Body of pancreas (tissue), 4 donors: Measurements from ENCODE around the gene CBLN4. TPM values are rescaled to one million over a fixed set of nuclear protein-coding genes. Genes with fewer than 3 reads are reported as not detected.

Source experiments
- ATAC-seq: fragments of 150-250 bp; one replicate; pipeline ENCODE4 v1.9.1; 2016
- DNase-seq, 4 donors: peaks; one replicate each; pipeline ENCODE4 v3.0.0-alpha.2; 2019
- H3K27ac ChIP-seq, 4 donors: fragments of 200-600 bp; sonication (generic); 1 replicate in 3 of 4; 2 replicates in 1 of 4; pipeline versions ENCODE4 v1.5.1 to v1.6.1; 2016 to 2019; ENCODE audit warnings: mild to moderate bottlenecking in 1 of 4, mixed read lengths in 1 of 4, moderate library complexity in 1 of 4
- H3K27me3 ChIP-seq, 2 donors: fragments of 200-600 bp; sonication (generic); one replicate each; pipeline ENCODE4 v1.6.0; 2016; ENCODE audit warnings: mild to moderate bottlenecking in 1 of 2
- H3K36me3 ChIP-seq, 2 donors: fragments of 200-600 bp; sonication (generic); replicated peaks in 1 of 2; 2 replicates each; pipeline ENCODE4 v1.5.1; 2016; ENCODE audit warnings: low read depth in 2 of 2; ENCODE audit not compliant: insufficient read depth in 1 of 2
- H3K4me1 ChIP-seq: fragments of 200-600 bp; sonication (generic); one replicate; pipeline ENCODE4 v1.6.0; 2016
- H3K4me3 ChIP-seq, 2 donors: fragments of 200-600 bp; sonication (generic); 1 replicate in 1 of 2; 2 replicates in 1 of 2; pipeline ENCODE4 v1.5.1; 2016 to 2019
- H3K9me3 ChIP-seq, 3 donors: fragments of 200-600 bp; sonication (generic); 1 replicate in 2 of 3; 2 replicates in 1 of 3; pipeline ENCODE4 v1.5.1; 2016
- CTCF ChIP-seq, 7 experiments: fragments of 450-650 bp in 4 of 7; fragments of 200-600 bp in 3 of 7; sonication (generic) in 3 of 7; IDR thresholded peaks; one replicate each; pipeline ENCODE4 v1.5.1; 2016 to 2019; ENCODE audit warnings: antibody characterized with exemption in 7 of 7
- POLR2A ChIP-seq, 3 donors: fragments of 450-650 bp; IDR thresholded peaks; one replicate each; pipeline ENCODE4 v1.6.1; 2016; ENCODE audit warnings: antibody characterized with exemption in 3 of 3, mild to moderate bottlenecking in 2 of 3
- WGBS, 2 donors: methylation state at CpG; one replicate each; pipeline ENCODE4 v1.1.5; 2017; 5-methylcytosine and 5-hydroxymethylcytosine counted together
- intact Hi-C: fragments of 100-400 bp; cut with DNase I; formaldehyde crosslinking; loops from one replicate; pipeline ENCODE4 v1.15.1; 2023
- total RNA-seq, 2 donors: library from RNA; depleted of rRNA; stranded (reverse); fragments of >200 nt; gene quantifications; one replicate each; pipeline ENCODE4 v1.1.0, GENCODE V29; 2016

The CBLN4 gene
- under 1 TPM in 1 of 2 donors, not detected in 1; 0.26 TPM for total RNA-seq

- ATAC-seq: no peak
- 1 to 8% methylated on average over 11 to 29 of the region's 29 CpGs for WGBS, 2 donors
- H3K9me3 ChIP-seq: no peaks in the 10 kb centered on the region
- peaks cover 0 to 26% of the 10 kb centered on the region in 2 donors for H3K27me3 ChIP-seq
- TF ChIP-seq CTCF (IDR thresholded peaks at IDR 0.05): no peak
- TF ChIP-seq POLR2A (IDR thresholded peaks at IDR 0.05): no peak
- no peak for DNase-seq
- no peaks in the 10 kb centered on the region for H3K36me3 ChIP-seq
- peaks cover 37% of the 10 kb centered on the region for H3K4me1 ChIP-seq
- H3K4me3 ChIP-seq: no peak within 1 kb of the TSS
- no peak within 1 kb of the TSS for H3K27ac ChIP-seq
- intact Hi-C loops: no loop called here
Measured at GRCh38 chr20:56005389-56005715, at the start of gene CBLN4. CBLN4 (minus strand) TSS chr20:56005519; CDS start chr20:56004171, 1,348 bp downstream.

GRCh38 chr20:56043227-56043626, 37.9 kb upstream of the CBLN4 start:
- intact Hi-C loops: no loop called here
- Histone ChIP-seq H3K4me3 (no peak overlapping the region), H3K27ac (no peak overlapping the region), H3K9me3 (no peaks in the 10 kb centered on the region), H3K4me1 (no peaks in the 10 kb centered on the region), H3K36me3 (no peaks in the 10 kb centered on the region), H3K27me3 (no peaks in the 10 kb centered on the region)
- TF ChIP-seq CTCF (IDR thresholded peaks at IDR 0.05) (no peak), POLR2A (IDR thresholded peaks at IDR 0.05) (no peak)
- ATAC-seq (no peak), DNase-seq (no peak)
- WGBS, 2 donors: 76 to 83% methylated on average over 6 of the region's 6 CpGs

GRCh38 chr20:56032251-56032650, 26.9 kb upstream of the CBLN4 start:
- no peak for ATAC-seq
- Histone ChIP-seq H3K4me1 (no peaks in the 10 kb centered on the region), H3K36me3 (no peaks in the 10 kb centered on the region), H3K4me3 (no peak overlapping the region), H3K27ac (no peak overlapping the region), H3K27me3 (no peaks in the 10 kb centered on the region), H3K9me3 (peaks cover 0 to 20% (median 0%) of the 10 kb centered on the region in 3 donors)
- no peak for DNase-seq
- intact Hi-C loops: no loop called here
- WGBS, 2 donors: 41 to 42% methylated on average over 3 of the region's 3 CpGs
- TF ChIP-seq CTCF (IDR thresholded peaks at IDR 0.05) (no peak), POLR2A (IDR thresholded peaks at IDR 0.05) (no peak)

GRCh38 chr20:56018716-56019115, 13.4 kb upstream of the CBLN4 start:
- Histone ChIP-seq H3K36me3 (no peaks in the 10 kb centered on the region), H3K4me3 (no peak overlapping the region), H3K9me3 (no peaks in the 10 kb centered on the region), H3K27me3 (no peaks in the 10 kb centered on the region), H3K4me1 (no peaks in the 10 kb centered on the region), H3K27ac (no peak overlapping the region)
- intact Hi-C loops: no loop called here
- ATAC-seq (no peak), DNase-seq (no peak)
- 47 to 67% methylated on average over 2 of the region's 2 CpGs for WGBS, 2 donors
- TF ChIP-seq CTCF (IDR thresholded peaks at IDR 0.05) (no peak), POLR2A (IDR thresholded peaks at IDR 0.05) (no peak)

GRCh38 chr20:56018194-56018593, 12.9 kb upstream of the CBLN4 start:
- no peaks in the 10 kb centered on the region for H3K4me1 ChIP-seq
- no peaks in the 10 kb centered on the region for H3K36me3 ChIP-seq
- H3K4me3 ChIP-seq: no peak overlapping the region
- no peak for TF ChIP-seq POLR2A (IDR thresholded peaks at IDR 0.05)
- no peak for TF ChIP-seq CTCF (IDR thresholded peaks at IDR 0.05)
- no peaks in the 10 kb centered on the region for H3K27me3 ChIP-seq
- WGBS, 2 donors: 43 to 44% methylated on average over 3 of the region's 3 CpGs
- H3K27ac ChIP-seq: no peak overlapping the region
- H3K9me3 ChIP-seq: no peaks in the 10 kb centered on the region
- ATAC-seq (no peak), DNase-seq (no peak)
- intact Hi-C loops: no loop called here
